ENCODE data around the gene MCM6.

DNA sequence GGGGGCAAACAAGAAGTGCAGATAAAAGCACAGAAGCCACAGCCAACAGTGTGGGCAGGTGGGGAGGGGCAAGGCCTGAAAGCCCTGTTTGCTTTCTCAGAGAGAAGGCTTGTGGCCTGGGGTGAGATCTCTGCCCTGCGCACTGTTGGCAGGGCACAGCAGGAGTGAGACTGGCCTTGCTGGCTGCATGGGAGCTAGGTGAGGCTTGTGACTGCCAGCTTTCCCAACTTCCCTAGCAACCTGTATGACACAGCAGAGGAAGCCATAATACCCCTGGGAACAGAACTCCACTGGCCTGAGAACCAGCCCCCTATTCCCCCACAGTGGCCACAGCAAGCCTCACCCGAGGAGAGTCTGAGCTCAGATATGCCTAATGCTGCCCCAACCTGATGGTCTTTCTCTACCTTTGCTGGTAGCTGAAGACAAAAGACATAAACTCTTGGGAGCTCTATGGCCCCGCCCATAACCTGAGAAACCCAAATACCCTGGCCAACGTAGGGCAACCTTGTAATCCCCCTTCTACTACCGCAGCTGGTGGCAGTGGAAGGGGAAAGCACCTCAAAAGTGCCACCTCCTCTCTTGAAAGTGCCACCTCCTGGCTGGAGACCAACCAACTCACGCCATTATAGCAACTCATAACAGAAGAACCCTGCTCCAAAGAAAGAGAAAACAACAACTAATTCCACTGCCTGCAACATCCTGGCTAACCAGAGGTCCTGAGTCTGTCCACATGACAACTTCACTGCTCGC lies 83.7 kb downstream of the MCM6 start:
- TF ChIP-seq, protein P1, sequence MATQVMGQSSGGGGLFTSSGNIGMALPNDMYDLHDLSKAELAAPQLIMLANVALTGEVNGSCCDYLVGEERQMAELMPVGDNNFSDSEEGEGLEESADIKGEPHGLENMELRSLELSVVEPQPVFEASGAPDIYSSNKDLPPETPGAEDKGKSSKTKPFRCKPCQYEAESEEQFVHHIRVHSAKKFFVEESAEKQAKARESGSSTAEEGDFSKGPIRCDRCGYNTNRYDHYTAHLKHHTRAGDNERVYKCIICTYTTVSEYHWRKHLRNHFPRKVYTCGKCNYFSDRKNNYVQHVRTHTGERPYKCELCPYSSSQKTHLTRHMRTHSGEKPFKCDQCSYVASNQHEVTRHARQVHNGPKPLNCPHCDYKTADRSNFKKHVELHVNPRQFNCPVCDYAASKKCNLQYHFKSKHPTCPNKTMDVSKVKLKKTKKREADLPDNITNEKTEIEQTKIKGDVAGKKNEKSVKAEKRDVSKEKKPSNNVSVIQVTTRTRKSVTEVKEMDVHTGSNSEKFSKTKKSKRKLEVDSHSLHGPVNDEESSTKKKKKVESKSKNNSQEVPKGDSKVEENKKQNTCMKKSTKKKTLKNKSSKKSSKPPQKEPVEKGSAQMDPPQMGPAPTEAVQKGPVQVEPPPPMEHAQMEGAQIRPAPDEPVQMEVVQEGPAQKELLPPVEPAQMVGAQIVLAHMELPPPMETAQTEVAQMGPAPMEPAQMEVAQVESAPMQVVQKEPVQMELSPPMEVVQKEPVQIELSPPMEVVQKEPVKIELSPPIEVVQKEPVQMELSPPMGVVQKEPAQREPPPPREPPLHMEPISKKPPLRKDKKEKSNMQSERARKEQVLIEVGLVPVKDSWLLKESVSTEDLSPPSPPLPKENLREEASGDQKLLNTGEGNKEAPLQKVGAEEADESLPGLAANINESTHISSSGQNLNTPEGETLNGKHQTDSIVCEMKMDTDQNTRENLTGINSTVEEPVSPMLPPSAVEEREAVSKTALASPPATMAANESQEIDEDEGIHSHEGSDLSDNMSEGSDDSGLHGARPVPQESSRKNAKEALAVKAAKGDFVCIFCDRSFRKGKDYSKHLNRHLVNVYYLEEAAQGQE (IDR thresholded peaks at IDR 0.05; ENCODE audit: borderline replicate concordance) = no peak
- no peak for TF ChIP-seq TAF1 (IDR thresholded peaks at IDR 0.05; ENCODE audit: low read depth)
- TF ChIP-seq, protein P2, sequence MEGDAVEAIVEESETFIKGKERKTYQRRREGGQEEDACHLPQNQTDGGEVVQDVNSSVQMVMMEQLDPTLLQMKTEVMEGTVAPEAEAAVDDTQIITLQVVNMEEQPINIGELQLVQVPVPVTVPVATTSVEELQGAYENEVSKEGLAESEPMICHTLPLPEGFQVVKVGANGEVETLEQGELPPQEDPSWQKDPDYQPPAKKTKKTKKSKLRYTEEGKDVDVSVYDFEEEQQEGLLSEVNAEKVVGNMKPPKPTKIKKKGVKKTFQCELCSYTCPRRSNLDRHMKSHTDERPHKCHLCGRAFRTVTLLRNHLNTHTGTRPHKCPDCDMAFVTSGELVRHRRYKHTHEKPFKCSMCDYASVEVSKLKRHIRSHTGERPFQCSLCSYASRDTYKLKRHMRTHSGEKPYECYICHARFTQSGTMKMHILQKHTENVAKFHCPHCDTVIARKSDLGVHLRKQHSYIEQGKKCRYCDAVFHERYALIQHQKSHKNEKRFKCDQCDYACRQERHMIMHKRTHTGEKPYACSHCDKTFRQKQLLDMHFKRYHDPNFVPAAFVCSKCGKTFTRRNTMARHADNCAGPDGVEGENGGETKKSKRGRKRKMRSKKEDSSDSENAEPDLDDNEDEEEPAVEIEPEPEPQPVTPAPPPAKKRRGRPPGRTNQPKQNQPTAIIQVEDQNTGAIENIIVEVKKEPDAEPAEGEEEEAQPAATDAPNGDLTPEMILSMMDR (IDR thresholded peaks at IDR 0.05; ENCODE audit: poor library complexity, severe bottlenecking) = no peak
- no peak for TF ChIP-seq SMC3 (conservative IDR thresholded peaks at IDR 0.05; ENCODE audit: poor library complexity)
- no peak for TF ChIP-seq EZH2 (IDR thresholded peaks at IDR 0.05; ENCODE audit: borderline replicate concordance, insufficient read depth, low read length, poor library complexity, severe bottlenecking)
- no peak for TF ChIP-seq POLR2AphosphoS5 (IDR thresholded peaks at IDR 0.05)
- no peak for TF ChIP-seq EP300 (conservative IDR thresholded peaks at IDR 0.05; ENCODE audit: poor library complexity, severe bottlenecking)
- no peak for TF ChIP-seq RAD21 (conservative IDR thresholded peaks at IDR 0.05)
